Retinal pigment epithelial cell (primary cell): ENCODE results near the gene SH3PXD2B.
"Not testable (repeated sequence)": the region's sequence is repeated elsewhere in the genome, so short reads cannot be mapped to it uniquely, and the experiment has no call there.

Source experiments
- DNase-seq: peaks from one replicate; pipeline ENCODE4 v3.0.0-alpha.2; 2010; ENCODE audit warnings: low read depth
- H3K4me3 ChIP-seq: 2 replicates; pipeline ENCODE4 v1.5.1; 2011; ENCODE audit warnings: mild to moderate bottlenecking, low read length, control low read depth, moderate library complexity
- TF ChIP-seq, protein P1 (sequence below): conservative IDR thresholded peaks from 2 replicates; pipeline ENCODE4 v1.5.1; 2011; ENCODE audit warnings: low read depth, low read length, control low read depth, inconsistent platforms

The SH3PXD2B gene

DNA sequence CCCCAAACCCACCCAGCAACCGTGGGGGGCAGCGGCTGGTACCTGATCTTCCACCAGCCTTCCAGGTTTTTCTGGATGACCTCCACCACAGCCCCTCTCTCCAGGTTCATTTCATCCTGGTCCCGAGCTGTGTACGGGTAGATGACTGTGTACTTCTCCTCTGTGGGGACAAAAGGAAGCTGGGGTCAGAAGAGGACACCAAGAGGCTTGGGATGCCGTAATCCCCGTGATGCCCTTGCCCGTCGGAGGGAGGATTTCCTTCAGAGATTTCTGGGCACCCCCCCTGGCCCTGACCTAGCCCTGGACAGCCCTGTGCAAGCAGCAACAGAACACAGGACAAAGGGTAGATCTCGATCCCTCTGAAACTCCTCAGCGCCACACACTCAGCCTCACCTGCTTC is 100.5 kb downstream of the SH3PXD2B start:
- TF ChIP-seq, protein P1, sequence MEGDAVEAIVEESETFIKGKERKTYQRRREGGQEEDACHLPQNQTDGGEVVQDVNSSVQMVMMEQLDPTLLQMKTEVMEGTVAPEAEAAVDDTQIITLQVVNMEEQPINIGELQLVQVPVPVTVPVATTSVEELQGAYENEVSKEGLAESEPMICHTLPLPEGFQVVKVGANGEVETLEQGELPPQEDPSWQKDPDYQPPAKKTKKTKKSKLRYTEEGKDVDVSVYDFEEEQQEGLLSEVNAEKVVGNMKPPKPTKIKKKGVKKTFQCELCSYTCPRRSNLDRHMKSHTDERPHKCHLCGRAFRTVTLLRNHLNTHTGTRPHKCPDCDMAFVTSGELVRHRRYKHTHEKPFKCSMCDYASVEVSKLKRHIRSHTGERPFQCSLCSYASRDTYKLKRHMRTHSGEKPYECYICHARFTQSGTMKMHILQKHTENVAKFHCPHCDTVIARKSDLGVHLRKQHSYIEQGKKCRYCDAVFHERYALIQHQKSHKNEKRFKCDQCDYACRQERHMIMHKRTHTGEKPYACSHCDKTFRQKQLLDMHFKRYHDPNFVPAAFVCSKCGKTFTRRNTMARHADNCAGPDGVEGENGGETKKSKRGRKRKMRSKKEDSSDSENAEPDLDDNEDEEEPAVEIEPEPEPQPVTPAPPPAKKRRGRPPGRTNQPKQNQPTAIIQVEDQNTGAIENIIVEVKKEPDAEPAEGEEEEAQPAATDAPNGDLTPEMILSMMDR: no peak
- no peak overlapping the region for H3K4me3 ChIP-seq
- DNase-seq: no peak

DNA sequence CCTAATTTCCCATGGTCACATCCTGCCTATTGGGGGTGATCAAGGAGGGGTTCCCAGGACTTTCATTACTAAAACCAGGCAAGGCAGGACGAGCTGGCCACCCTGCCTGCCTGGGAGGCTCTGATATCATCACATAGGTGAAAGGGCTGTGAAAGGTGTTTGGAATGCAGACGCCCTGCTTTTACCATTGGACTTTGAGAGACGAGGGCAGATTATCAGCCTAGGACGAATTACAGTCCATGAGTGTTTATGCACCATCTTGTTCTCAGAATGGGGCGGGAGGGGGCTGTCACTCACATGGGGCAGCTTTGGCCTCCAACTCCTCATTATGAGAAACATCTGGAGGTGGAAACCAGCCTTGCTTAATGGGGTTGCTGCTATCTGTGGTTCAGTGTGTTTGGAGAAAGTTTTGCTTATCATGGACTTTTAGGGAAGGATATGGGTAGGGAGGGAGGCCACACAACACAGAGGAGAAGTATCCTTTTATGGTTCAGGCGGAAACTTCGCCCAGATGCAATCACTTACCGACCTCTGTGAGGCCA is 101.0 kb downstream of the SH3PXD2B start:
- DNase-seq: no peak
- H3K4me3 ChIP-seq: no peak overlapping the region
- TF ChIP-seq, protein P1: no peak

DNA sequence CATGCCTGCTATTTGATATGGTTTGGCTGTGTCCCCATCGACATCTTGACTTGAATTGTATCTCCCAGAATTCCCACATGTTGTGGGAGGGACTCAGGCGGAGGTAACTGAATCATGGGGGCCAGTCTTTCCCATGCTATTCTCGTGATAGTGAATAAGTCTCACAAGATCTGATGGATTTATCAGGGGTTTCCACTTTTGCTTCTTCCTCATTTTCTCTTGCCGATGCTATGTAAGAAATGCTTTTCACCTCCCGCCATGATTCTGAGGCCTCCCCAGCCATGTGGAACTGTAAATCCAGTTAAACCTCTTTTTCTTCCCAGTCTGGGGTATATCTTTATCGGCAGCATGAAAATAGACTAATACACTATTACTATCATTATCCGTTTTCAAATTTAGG is 101.8 kb downstream of the SH3PXD2B start:
- H3K4me3 ChIP-seq, DNase-seq: not testable (repeated sequence)

DNA sequence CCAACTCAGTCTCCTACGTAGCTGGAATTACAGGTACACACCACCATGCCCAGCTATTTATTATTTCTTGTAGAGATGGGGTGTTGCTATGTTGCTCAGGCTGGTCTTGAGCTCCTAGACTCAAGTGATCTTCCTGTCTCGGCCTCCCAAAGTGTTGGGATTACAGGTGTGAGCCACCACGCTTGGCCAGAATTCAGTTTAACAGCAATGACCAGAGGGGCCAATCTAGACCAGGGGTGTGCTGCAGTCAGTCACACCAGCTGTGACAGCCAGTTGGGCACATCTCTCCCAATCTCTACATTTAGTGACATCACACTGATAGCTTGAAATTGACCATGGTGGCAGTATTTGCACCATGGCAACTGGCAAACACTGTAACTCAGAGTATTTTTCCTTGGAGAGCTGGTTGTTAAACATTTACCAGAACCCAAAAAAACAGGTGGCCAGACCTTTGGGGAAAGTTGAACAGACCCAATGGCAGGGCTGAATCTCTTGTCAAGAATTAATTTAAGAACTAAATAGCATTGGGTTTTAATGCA is 103.0 kb downstream of the SH3PXD2B start:
- TF ChIP-seq, protein P1: no peak
- no peak for DNase-seq
- H3K4me3 ChIP-seq: no peak overlapping the region

DNA sequence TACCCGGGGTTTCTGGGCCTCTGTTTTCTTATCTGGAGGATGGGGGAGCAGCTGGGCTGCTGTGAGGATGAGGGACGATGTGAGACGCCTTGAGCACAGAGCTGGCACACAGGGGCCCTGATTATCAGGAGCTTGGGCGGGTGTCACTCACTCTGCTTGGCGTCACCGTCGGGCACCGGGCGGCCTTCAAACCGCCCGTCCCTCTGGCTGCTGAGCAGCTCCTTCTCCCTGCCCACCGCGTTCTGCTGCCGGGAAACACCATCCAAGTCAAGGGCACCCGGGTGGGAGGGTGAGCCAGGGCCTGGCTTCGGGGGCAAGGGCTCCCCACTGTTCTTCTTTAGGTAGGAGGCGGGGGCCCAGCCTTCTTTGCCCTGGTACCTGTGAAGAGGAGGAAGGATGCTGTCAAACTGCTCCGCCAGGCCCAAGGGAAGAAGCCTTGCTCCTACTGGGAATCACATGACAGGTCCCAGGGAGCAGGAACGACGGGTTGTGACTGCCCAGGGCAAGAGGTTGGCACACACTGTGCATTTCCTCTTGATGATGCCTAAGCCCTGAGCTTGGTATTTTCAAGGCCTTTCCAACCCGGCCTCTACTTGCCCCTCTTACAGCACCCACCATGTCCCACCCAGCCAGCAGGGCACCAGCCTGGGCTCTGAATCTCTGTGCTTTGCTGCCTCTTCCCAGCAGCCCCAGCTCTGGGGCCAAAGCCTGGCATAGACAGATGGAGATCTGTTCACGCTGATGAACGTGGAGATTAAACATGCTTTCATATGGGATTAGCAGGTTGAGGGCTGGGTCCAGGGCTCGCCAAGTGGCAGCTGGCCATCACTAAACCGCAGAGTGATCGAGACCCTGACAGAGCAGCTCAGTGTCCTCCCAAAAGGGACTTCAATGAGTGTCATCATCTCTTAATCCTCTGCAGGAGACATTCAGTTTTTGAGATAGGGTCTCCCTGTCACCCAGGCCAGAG is 103.8 kb downstream of the SH3PXD2B start:
- no peak overlapping the region for H3K4me3 ChIP-seq
- TF ChIP-seq, protein P1: no peak
- no peak for DNase-seq

DNA sequence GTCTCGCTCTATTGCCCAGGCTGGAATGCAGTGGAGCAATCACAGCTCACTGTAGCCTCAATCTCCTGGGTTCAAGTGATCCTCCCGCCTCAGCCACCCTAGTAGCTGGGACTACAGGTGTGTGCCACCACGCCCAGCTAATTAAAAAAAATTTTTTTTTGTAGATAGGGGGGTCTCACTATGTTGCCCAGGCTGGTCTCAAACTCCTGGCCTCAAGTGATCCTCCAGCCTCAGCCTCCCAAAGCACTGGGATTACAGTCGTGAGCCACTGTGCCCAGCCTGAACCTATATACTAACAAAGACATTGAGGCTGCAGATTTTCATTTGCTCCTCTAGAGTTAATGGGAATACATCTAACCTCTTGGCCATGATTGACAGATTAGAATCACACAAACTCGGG is 105.6 kb downstream of the SH3PXD2B start:
- not testable (repeated sequence) for DNase-seq, H3K4me3 ChIP-seq

DNA sequence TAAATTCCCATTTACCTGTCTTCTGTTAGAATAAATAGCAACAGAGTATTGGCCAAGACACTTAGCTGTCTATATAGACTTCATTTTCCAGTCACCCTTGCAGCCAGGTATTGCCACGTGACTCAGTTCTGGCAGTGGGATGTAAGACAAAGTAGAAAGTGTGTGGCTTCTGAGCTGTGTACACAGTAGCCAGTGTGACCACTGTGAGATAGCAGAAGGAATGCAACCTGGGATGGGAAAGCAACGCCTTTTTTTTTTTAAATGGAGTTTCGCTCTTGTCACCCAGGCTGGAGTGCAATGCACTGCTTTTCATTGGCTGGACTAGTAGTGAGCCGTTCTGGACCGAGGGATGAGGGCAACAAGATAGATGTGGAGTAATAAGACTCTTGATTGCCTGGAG is 106.2 kb downstream of the SH3PXD2B start:
- TF ChIP-seq, protein P1: no peak

More for the DNA sequence above, 106.2 kb downstream of the SH3PXD2B start:
- no peak for DNase-seq
- no peak overlapping the region for H3K4me3 ChIP-seq
